H9 (cell line): Measurements from ENCODE around the gene LAMA5. TPM values are rescaled to one million over a fixed set of nuclear protein-coding genes. Genes with fewer than 3 reads are reported as not detected.

Experiments
- DNase-seq: peaks from one replicate; pipeline ENCODE4 v3.0.0-alpha.2; 2017
- H2AFZ ChIP-seq: one replicate; pipeline ENCODE4 v1.6.1; 2013; ENCODE audit warnings: mild to moderate bottlenecking, low read length, control low read depth, moderate library complexity
- H2AK5ac ChIP-seq: 2 replicates; pipeline ENCODE4 v1.6.1; 2013; ENCODE audit warnings: low read length, control low read depth, mixed read lengths; ENCODE audit not compliant: insufficient read length
- H2BK120ac ChIP-seq: one replicate; pipeline ENCODE4 v1.6.1; 2013; ENCODE audit warnings: low read depth, mild to moderate bottlenecking, low read length, control low read depth, inconsistent platforms; ENCODE audit not compliant: poor library complexity, severe bottlenecking
- H2BK12ac ChIP-seq: 2 replicates; pipeline ENCODE4 v1.6.1; 2013; ENCODE audit warnings: low read length, control low read depth, mixed read lengths, low read depth; ENCODE audit not compliant: insufficient read length
- H2BK15ac ChIP-seq: 2 replicates; pipeline ENCODE4 v1.6.1; 2013; ENCODE audit warnings: low read depth, low read length, control low read depth
- H2BK20ac ChIP-seq: one replicate; pipeline ENCODE4 v1.6.1; 2013; ENCODE audit warnings: low read depth, mild to moderate bottlenecking, low read length, control low read depth, inconsistent platforms; ENCODE audit not compliant: poor library complexity, severe bottlenecking
- H2BK5ac ChIP-seq: 2 replicates; pipeline ENCODE4 v1.6.1; 2013; ENCODE audit warnings: low read length, control low read depth, mixed read lengths; ENCODE audit not compliant: insufficient read length
- H3K14ac ChIP-seq: 2 replicates; pipeline ENCODE4 v1.6.1; 2013; ENCODE audit warnings: low read length, control low read depth; ENCODE audit not compliant: insufficient read depth
- H3K18ac ChIP-seq: 2 replicates; pipeline ENCODE4 v1.6.1; 2013; ENCODE audit warnings: low read depth, mild to moderate bottlenecking, mixed read lengths, low read length, control low read depth; ENCODE audit not compliant: insufficient read length
- H3K23ac ChIP-seq: 2 replicates; pipeline ENCODE4 v1.6.1; 2013; ENCODE audit warnings: low read length, control low read depth, mixed read lengths, low read depth; ENCODE audit not compliant: insufficient read length
- H3K23me2 ChIP-seq: 2 replicates; pipeline ENCODE4 v1.6.1; 2013; ENCODE audit warnings: low read depth, mild to moderate bottlenecking, mixed read lengths, low read length, control low read depth; ENCODE audit not compliant: insufficient read length, poor library complexity, severe bottlenecking
- H3K27ac ChIP-seq: 2 replicates; pipeline ENCODE4 v1.5.1; 2013; ENCODE audit warnings: low read length, control low read depth, mixed read lengths, low read depth; ENCODE audit not compliant: insufficient read length
- H3K27me3 ChIP-seq: 2 replicates; pipeline ENCODE4 v1.6.1; 2013; ENCODE audit warnings: low read length, control low read depth, inconsistent platforms; ENCODE audit not compliant: insufficient read depth
- H3K4ac ChIP-seq: 2 replicates; pipeline ENCODE4 v1.6.1; 2013; ENCODE audit warnings: low read depth, mild to moderate bottlenecking, control low read depth, inconsistent platforms, low read length, moderate library complexity
- H3K4me1 ChIP-seq: 2 replicates; pipeline ENCODE4 v1.6.1; 2013; ENCODE audit warnings: low read length, control low read depth, inconsistent platforms; ENCODE audit not compliant: insufficient read depth
- H3K4me2 ChIP-seq: 2 replicates; pipeline ENCODE4 v1.6.1; 2013; ENCODE audit warnings: low read length, control low read depth, mixed read lengths; ENCODE audit not compliant: insufficient read length, insufficient read depth
- H3K56ac ChIP-seq: 2 replicates; pipeline ENCODE4 v1.6.1; 2013; ENCODE audit warnings: low read depth, mild to moderate bottlenecking, mixed read lengths, low read length, control low read depth; ENCODE audit not compliant: insufficient read length
- H3K79me1 ChIP-seq: 2 replicates; pipeline ENCODE4 v1.6.1; 2013; ENCODE audit warnings: low read depth, mild to moderate bottlenecking, moderate library complexity, low read length, control low read depth, inconsistent platforms; ENCODE audit not compliant: insufficient read depth, poor library complexity, severe bottlenecking
- H3K79me2 ChIP-seq: 2 replicates; pipeline ENCODE4 v1.6.1; 2013; ENCODE audit warnings: low read length, control low read depth, inconsistent platforms; ENCODE audit not compliant: insufficient read depth
- H3K9ac ChIP-seq: 2 replicates; pipeline ENCODE4 v1.6.1; 2013; ENCODE audit warnings: low read length, control low read depth, mixed read lengths; ENCODE audit not compliant: insufficient read length; ENCODE audit errors: extremely low read depth
- H3K9me3 ChIP-seq: one replicate; pipeline ENCODE4 v1.6.1; 2013; ENCODE audit warnings: low read depth, low read length, inconsistent platforms; ENCODE audit not compliant: control insufficient read depth
- H3T11ph ChIP-seq: one replicate; pipeline ENCODE4 v1.6.1; 2013; ENCODE audit warnings: mild to moderate bottlenecking, low read length, control low read depth, inconsistent platforms
- H4K20me1 ChIP-seq: one replicate; pipeline ENCODE4 v1.6.1; 2013; ENCODE audit not compliant: control insufficient read depth, insufficient read length, insufficient read depth
- H4K5ac ChIP-seq: 2 replicates; pipeline ENCODE4 v1.6.1; 2013; ENCODE audit warnings: low read depth, mild to moderate bottlenecking, mixed read lengths, low read length, control low read depth; ENCODE audit not compliant: insufficient read length
- H4K8ac ChIP-seq: replicated peaks from 2 replicates; pipeline ENCODE4 v1.6.1; 2013; ENCODE audit warnings: low read length, control low read depth, mixed read lengths, low read depth; ENCODE audit not compliant: insufficient read length
- H4K91ac ChIP-seq: 2 replicates; pipeline ENCODE4 v1.6.1; 2013; ENCODE audit warnings: low read depth, mild to moderate bottlenecking, moderate library complexity, mixed read lengths, low read length, control low read depth; ENCODE audit not compliant: insufficient read length
- H3K27ac Mint-ChIP-seq, 3 experiments: 2 replicates in 2 of 3; 3 replicates in 1 of 3; pipeline ENCODE4 v1.8.0; 2020 to 2021; ENCODE audit warnings: mixed read lengths in 3 of 3, mild to moderate bottlenecking in 1 of 3, moderate library complexity in 1 of 3
- H3K27me3 Mint-ChIP-seq: 2 replicates; pipeline ENCODE4 v1.8.0; 2021; ENCODE audit warnings: low read depth, mild to moderate bottlenecking, moderate library complexity, mixed read lengths
- H3K36me3 Mint-ChIP-seq, 3 experiments: 2 replicates in 2 of 3; 3 replicates in 1 of 3; pipeline ENCODE4 v1.8.0; 2020 to 2021; ENCODE audit warnings: low read depth in 3 of 3, mixed read lengths in 3 of 3; ENCODE audit not compliant: insufficient read depth in 1 of 3
- H3K4me1 Mint-ChIP-seq, 2 experiments: 2 replicates each; pipeline ENCODE4 v1.8.0; 2020; ENCODE audit warnings: mixed read lengths in 2 of 2
- H3K4me3 Mint-ChIP-seq, 2 experiments: 2 replicates in 1 of 2; 3 replicates in 1 of 2; pipeline ENCODE4 v1.8.0; 2020 to 2021; ENCODE audit warnings: mild to moderate bottlenecking in 2 of 2, mixed read lengths in 2 of 2, moderate library complexity in 1 of 2
- H3K9me3 Mint-ChIP-seq, 2 experiments: 2 replicates in 1 of 2; 3 replicates in 1 of 2; pipeline ENCODE4 v1.8.0; 2020; ENCODE audit warnings: mild to moderate bottlenecking in 2 of 2, mixed read lengths in 2 of 2, moderate library complexity in 1 of 2
- WGBS: extraction: QIAGEN DNeasy Blood & Tissue Kit; methylation state at CpG from one replicate; pipeline ENCODE4 v1.1.7; 2013; ENCODE audit warnings: missing lambda C conversion rate, low lambda C conversion rate, mixed read lengths; ENCODE audit not compliant: insufficient read length; ENCODE audit errors: extremely low coverage; 5-methylcytosine and 5-hydroxymethylcytosine counted together
- total RNA-seq: library from RNA; stranded (reverse); gene quantifications from 2 replicates; pipeline ENCODE4 v1.2.1, GENCODE V29; 2021
- TF ChIP-seq, protein P1 (sequence below): fragments of 200-600 bp; sonication (generic); conservative IDR thresholded peaks from 3 replicates; pipeline ENCODE4 v1.8.0; 2021; ENCODE audit warnings: antibody characterized with exemption, mild to moderate bottlenecking

LAMA5 gene
- total RNA-seq, 1 experiment from 2014 or later, result 200 TPM

DNA sequence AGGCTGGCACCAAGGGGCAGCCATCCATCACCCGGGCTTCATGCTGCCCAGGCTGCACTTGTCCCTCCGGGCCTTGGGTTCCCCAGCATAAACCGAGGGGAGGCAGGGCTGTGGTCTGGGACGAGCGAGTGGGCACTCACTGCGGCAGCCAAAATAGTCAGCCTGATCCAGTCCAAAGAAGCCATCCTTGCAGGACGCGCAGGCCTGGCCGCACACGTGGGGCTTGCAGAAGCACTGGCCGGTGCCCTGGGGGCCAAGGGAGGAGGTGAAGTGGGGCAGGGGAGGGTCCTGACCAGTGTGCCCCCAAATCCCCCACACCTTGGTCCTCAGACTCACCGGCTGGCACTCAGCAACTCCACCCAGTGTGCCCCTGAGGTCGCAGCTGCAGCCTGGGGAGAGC, 32.2 kb downstream of the LAMA5 start:
- no peak overlapping the region for H3K18ac ChIP-seq
- WGBS, result no CpG with 5 or more reads among the region's 13 CpGs

More for the DNA sequence above, 32.2 kb downstream of the LAMA5 start:
- Histone ChIP-seq H3K9me3 (no peaks in the 10 kb centered on the region), H2BK20ac (no peak overlapping the region), H3K79me2 (no peaks in the 10 kb centered on the region), H3K4me2 (no peak overlapping the region), H3K14ac (no peak overlapping the region), H3K9ac (no peak overlapping the region), H3K27me3 (no peaks in the 10 kb centered on the region), H2BK12ac (no peak overlapping the region), H3K79me1 (no peaks in the 10 kb centered on the region), H4K5ac (no peak overlapping the region), H2BK120ac (no peak overlapping the region), H4K91ac (no peak overlapping the region), H3T11ph (no peak overlapping the region), H4K8ac (no peak overlapping the region), H3K56ac (no peak overlapping the region), H3K23ac (no peak overlapping the region), H3K27ac (no peak overlapping the region), H3K23me2 (no peaks in the 10 kb centered on the region), H2BK15ac (no peak overlapping the region), H4K20me1 (peaks cover 3% of the 10 kb centered on the region), H3K4ac (no peak overlapping the region), H2AK5ac (no peak overlapping the region), H2AFZ (no peak overlapping the region), H2BK5ac (no peak overlapping the region), H3K4me1 (no peaks in the 10 kb centered on the region)
- Mint-ChIP-seq H3K9me3 (no peaks in the 10 kb centered on the region), H3K4me3 (no peak overlapping the region), H3K27me3 (no peaks in the 10 kb centered on the region), H3K4me1 (no peaks in the 10 kb centered on the region), H3K27ac (no peak overlapping the region), H3K36me3 (peaks cover 13 to 58% (median 52%) of the 10 kb centered on the region in 3 experiments; a peak in 6 of 7 replicates)
- DNase-seq, result no peak
- TF ChIP-seq, protein P1, sequence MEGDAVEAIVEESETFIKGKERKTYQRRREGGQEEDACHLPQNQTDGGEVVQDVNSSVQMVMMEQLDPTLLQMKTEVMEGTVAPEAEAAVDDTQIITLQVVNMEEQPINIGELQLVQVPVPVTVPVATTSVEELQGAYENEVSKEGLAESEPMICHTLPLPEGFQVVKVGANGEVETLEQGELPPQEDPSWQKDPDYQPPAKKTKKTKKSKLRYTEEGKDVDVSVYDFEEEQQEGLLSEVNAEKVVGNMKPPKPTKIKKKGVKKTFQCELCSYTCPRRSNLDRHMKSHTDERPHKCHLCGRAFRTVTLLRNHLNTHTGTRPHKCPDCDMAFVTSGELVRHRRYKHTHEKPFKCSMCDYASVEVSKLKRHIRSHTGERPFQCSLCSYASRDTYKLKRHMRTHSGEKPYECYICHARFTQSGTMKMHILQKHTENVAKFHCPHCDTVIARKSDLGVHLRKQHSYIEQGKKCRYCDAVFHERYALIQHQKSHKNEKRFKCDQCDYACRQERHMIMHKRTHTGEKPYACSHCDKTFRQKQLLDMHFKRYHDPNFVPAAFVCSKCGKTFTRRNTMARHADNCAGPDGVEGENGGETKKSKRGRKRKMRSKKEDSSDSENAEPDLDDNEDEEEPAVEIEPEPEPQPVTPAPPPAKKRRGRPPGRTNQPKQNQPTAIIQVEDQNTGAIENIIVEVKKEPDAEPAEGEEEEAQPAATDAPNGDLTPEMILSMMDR, result no peak
